Measurements from ENCODE around the gene DDR1.
"Not testable (repeated sequence)": the region's sequence is repeated elsewhere in the genome, so short reads cannot be mapped to it uniquely, and the experiment has no call there.

DDR1 gene

GRCh38 chr6:30903236-30903635 lies 18.9 kb downstream of the DDR1 start:
- DNase-seq (ENCODE audit: low read depth), result no peak
- H3K4me3 ChIP-seq (replicated peaks; ENCODE audit: low read depth, low read length), result no peak overlapping the region
- no peak for TF ChIP-seq CTCF (IDR thresholded peaks at IDR 0.05; ENCODE audit: low read length, missing control alignments)

- DNase-seq (ENCODE audit: low read depth), result not testable (repeated sequence)
- peak overlapping the region; percentile 82 for H3K4me3 ChIP-seq (replicated peaks; ENCODE audit: low read depth, low read length)
Observed at GRCh38 chr6:30907290-30907757, 23.0 kb downstream of the DDR1 start.

DNA sequence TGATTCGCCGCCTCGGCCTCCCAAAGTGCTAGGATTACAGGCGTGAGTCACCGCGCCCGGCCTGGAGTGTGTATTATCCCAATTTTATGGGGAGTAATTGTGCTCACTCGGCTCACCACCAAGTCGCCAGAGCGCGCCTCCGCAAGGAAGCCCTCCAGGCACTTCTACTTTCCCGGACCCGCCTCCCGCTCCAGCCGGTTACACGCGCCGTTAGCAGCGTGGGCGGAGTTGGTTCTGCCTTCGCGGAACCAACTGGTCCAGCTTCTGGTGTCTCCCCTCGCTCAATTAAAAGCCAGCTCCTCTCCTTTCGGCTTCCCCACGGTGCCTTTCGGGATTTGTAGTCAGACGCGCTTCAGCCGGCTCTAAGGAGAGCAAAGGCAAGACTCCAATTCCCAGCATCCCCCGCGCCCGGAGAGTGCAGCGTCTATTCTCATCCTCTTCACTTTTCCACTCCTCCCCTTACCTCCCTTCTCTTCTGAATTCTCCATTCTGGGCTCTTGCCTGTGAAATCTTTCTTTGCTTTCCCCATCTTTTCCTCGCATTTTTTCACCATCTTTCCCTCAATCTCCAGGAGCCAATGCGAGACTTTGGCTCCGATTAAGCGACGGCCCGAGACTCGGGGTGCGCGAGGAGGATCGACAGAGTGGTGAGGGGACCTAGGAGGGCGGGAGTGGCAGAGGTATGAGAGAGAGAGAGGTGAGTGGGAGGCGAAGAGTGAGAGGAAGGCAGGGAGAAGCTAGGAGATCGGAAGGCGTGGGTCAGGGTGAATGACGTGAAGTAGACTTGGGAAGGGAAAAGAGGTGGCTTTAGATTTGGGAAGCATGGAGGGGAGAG lies 23.7 kb downstream of the DDR1 start, which contains the start of gene GTF2H4:
Gene GTF2H4, plus strand, starts transcription at position 450 of the 834 bp plus-strand sequence.
- TF ChIP-seq CTCF (IDR thresholded peaks at IDR 0.05; ENCODE audit: low read length, missing control alignments), result no peak
- peak; percentile 99 for DNase-seq (ENCODE audit: low read depth)
- peak within 1 kb of the TSS; percentile 82 for H3K4me3 ChIP-seq (replicated peaks; ENCODE audit: low read depth, low read length)

- DNase-seq (ENCODE audit: low read depth), result no peak
- no peak for TF ChIP-seq CTCF (IDR thresholded peaks at IDR 0.05; ENCODE audit: low read length, missing control alignments)
- peak overlapping the region; percentile 82 for H3K4me3 ChIP-seq (replicated peaks; ENCODE audit: low read depth, low read length)
Observed at GRCh38 chr6:30908700-30909099, 24.4 kb downstream of the DDR1 start.

- not testable (repeated sequence) for H3K4me3 ChIP-seq (replicated peaks; ENCODE audit: low read depth, low read length); DNase-seq (ENCODE audit: low read depth)
Observed at GRCh38 chr6:30910473-30910872, 26.2 kb downstream of the DDR1 start.

DNA sequence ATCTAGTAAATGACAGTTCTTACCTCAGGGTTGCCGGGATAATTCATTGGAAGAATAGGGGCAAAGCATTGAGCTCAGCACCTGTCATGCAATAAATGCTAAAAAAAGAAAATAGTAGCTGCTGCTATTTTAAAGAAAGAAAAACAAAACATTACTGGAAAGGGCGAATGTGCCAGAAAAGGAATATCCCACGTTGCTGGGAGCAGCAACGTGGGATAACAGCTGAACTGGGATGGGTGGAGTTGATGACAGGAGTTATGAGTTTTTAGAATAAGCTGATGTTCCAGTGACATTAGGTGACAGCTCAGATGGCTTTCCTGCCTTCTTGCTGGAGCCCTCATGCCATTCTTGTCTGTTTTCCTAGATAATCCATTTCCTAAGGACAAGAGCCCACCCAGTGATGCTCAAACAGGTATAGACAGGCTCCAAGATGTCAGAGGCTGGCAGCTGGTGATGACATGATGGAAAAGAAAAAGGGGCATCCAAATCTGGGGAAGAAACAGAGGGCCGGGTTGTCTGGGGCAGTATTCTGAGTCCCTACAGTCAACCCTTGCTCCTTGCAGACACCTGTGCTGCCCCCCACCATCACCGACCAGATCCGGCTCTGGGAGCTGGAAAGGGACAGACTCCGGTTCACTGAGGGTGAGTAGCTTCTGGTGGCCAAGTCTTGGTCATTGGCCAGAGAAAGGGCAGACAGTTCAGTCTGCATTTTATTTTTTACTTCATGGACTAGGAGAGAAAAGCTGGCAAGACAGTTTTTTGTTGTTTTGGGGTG lies 28.6 kb downstream of the DDR1 start:
- no peak for TF ChIP-seq CTCF (IDR thresholded peaks at IDR 0.05; ENCODE audit: low read length, missing control alignments)
- no peak overlapping the region for H3K4me3 ChIP-seq (replicated peaks; ENCODE audit: low read depth, low read length)
- DNase-seq (ENCODE audit: low read depth), result no peak

DNA sequence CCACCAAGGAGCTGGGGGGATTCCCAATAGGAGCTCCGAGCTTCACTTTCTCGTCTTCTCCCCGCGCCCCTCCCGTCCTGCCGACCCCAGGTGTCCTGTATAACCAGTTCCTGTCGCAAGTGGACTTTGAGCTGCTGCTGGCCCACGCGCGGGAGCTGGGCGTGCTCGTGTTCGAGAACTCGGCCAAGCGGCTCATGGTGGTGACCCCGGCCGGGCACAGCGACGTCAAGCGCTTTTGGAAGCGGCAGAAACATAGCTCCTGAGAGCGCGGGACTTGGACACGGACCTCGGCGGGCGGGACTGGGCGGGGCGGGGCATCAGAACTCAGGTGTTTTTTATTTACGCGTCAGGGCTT lies 29.4 kb downstream of the DDR1 start:
- no peak for TF ChIP-seq CTCF (IDR thresholded peaks at IDR 0.05; ENCODE audit: low read length, missing control alignments)
- peak overlapping the region; percentile 58 for H3K4me3 ChIP-seq (replicated peaks; ENCODE audit: low read depth, low read length)

More for the DNA sequence above, 29.4 kb downstream of the DDR1 start:
- no peak for DNase-seq (ENCODE audit: low read depth)

All from fibroblast of pulmonary artery (primary cell).